Neural progenitor cell (in vitro differentiated cells): ENCODE measurements around the gene SLF2. TPM values are rescaled to one million over a fixed set of nuclear protein-coding genes. Genes with fewer than 3 reads are reported as not detected.
A peak's percentile ranks its signal among the peaks of the same experiment; 100 is the strongest.

Source experiments
- DNase-seq: peaks from one replicate; pipeline ENCODE4 v3.0.0-alpha.2; 2016; ENCODE audit warnings: low spot score
- H2AFZ ChIP-seq: fragments of 200-600 bp; sonication (generic); replicated peaks from 2 replicates; pipeline ENCODE4 v1.6.1; 2016; ENCODE audit warnings: antibody characterized with exemption
- H3F3A ChIP-seq: fragments of 200-600 bp; sonication (generic); 2 replicates; pipeline ENCODE4 v1.6.1; 2016; ENCODE audit warnings: antibody characterized with exemption, low read depth
- H3K27ac ChIP-seq: fragments of 200-600 bp; sonication (generic); 2 replicates; pipeline ENCODE4 v1.5.1; 2016; ENCODE audit warnings: mild to moderate bottlenecking
- H3K27me3 ChIP-seq: fragments of 200-600 bp; sonication (generic); 2 replicates; pipeline ENCODE4 v1.6.1; 2016; ENCODE audit warnings: mild to moderate bottlenecking, moderate library complexity
- H3K36me3 ChIP-seq: fragments of 200-600 bp; sonication (generic); 2 replicates; pipeline ENCODE4 v1.5.1; 2016
- H3K4me1 ChIP-seq: fragments of 200-600 bp; sonication (generic); 2 replicates; pipeline ENCODE4 v1.6.1; 2016; ENCODE audit warnings: mixed run types
- H3K4me2 ChIP-seq: fragments of 200-600 bp; sonication (generic); 2 replicates; pipeline ENCODE4 v1.6.1; 2016
- H3K4me3 ChIP-seq: fragments of 200-600 bp; sonication (generic); 2 replicates; pipeline ENCODE4 v1.5.1; 2016
- H3K79me2 ChIP-seq: fragments of 200-600 bp; sonication (generic); 2 replicates; pipeline ENCODE4 v1.6.1; 2016; ENCODE audit warnings: low read depth
- H3K9ac ChIP-seq: fragments of 200-600 bp; sonication (generic); 2 replicates; pipeline ENCODE4 v1.6.1; 2016
- H3K9me3 ChIP-seq: fragments of 200-600 bp; sonication (generic); 2 replicates; pipeline ENCODE4 v1.5.1; 2016; ENCODE audit warnings: low read depth
- H4K20me1 ChIP-seq: fragments of 200-600 bp; sonication (generic); 2 replicates; pipeline ENCODE4 v1.6.1; 2016; ENCODE audit warnings: low read depth
- H3K27ac Mint-ChIP-seq: 3 replicates; pipeline ENCODE4 v1.8.0; 2021; ENCODE audit warnings: mixed read lengths
- H3K27me3 Mint-ChIP-seq: 2 replicates; pipeline ENCODE4 v1.8.0; 2022; ENCODE audit warnings: low read depth, mild to moderate bottlenecking, inconsistent platforms, moderate library complexity, mixed read lengths; ENCODE audit not compliant: insufficient read depth
- H3K36me3 Mint-ChIP-seq: 3 replicates; pipeline ENCODE4 v1.8.0; 2021; ENCODE audit warnings: mixed read lengths
- H3K4me1 Mint-ChIP-seq: 3 replicates; pipeline ENCODE4 v1.8.0; 2021; ENCODE audit warnings: mixed read lengths
- H3K4me3 Mint-ChIP-seq: 3 replicates; pipeline ENCODE4 v1.8.0; 2021; ENCODE audit warnings: mild to moderate bottlenecking, moderate library complexity, mixed read lengths
- H3K9me3 Mint-ChIP-seq: 3 replicates; pipeline ENCODE4 v1.8.0; 2020; ENCODE audit warnings: mixed read lengths
- EZH2 ChIP-seq: fragments of 200-600 bp; sonication (generic); IDR thresholded peaks from 2 replicates; pipeline ENCODE4 v1.6.1; 2017; ENCODE audit warnings: antibody characterized with exemption, mild to moderate bottlenecking, moderate library complexity
- EZH2phosphoT487 ChIP-seq: fragments of 200-600 bp; sonication (generic); IDR thresholded peaks from 2 replicates; pipeline ENCODE4 v1.6.1; 2017; ENCODE audit warnings: antibody characterized with exemption
- total RNA-seq: library from RNA; depleted of rRNA; stranded (reverse); fragments of >200 nt; gene quantifications from 2 replicates; pipeline ENCODE4 v1.2.3, GENCODE V29; 2015; ENCODE audit warnings: low replicate concordance
- TF ChIP-seq, protein P1 (sequence below): fragments of 200-600 bp; sonication (generic); IDR thresholded peaks from 2 replicates; pipeline ENCODE4 v1.5.1; 2017; ENCODE audit warnings: antibody characterized with exemption, mild to moderate bottlenecking

Gene SLF2
- total RNA-seq, 1 donor from 2014 or later: 19.5 TPM

DNA sequence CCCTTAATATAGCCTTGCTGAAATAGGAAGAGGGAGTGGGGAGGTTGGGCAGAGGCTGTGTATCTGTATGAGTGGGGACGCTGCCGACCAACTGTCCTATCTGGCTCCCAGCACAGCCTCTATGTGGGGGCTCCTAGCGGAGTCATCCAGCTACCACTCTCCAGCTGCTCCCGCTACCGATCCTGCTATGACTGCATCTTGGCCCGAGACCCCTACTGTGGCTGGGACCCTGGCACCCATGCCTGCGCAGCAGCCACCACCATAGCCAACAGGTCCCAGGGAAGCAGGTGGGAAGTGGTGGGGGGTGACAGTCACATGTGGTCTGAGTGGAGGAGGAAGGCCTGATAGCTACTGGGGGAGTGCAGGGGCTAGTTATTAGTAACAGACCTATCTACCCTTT, 67.9 kb downstream of the SLF2 start:
- no peak for TF ChIP-seq EZH2
- TF ChIP-seq, protein P1, sequence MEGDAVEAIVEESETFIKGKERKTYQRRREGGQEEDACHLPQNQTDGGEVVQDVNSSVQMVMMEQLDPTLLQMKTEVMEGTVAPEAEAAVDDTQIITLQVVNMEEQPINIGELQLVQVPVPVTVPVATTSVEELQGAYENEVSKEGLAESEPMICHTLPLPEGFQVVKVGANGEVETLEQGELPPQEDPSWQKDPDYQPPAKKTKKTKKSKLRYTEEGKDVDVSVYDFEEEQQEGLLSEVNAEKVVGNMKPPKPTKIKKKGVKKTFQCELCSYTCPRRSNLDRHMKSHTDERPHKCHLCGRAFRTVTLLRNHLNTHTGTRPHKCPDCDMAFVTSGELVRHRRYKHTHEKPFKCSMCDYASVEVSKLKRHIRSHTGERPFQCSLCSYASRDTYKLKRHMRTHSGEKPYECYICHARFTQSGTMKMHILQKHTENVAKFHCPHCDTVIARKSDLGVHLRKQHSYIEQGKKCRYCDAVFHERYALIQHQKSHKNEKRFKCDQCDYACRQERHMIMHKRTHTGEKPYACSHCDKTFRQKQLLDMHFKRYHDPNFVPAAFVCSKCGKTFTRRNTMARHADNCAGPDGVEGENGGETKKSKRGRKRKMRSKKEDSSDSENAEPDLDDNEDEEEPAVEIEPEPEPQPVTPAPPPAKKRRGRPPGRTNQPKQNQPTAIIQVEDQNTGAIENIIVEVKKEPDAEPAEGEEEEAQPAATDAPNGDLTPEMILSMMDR: no peak
- TF ChIP-seq EZH2phosphoT487: no peak
- H2AFZ ChIP-seq: no peak overlapping the region
- no peaks in the 10 kb centered on the region for H3K9me3 Mint-ChIP-seq
- H3K4me3 Mint-ChIP-seq: no peak overlapping the region
- H3K4me3 ChIP-seq: no peak overlapping the region
- H3K9ac ChIP-seq: no peak overlapping the region
- H3K27me3 Mint-ChIP-seq: peaks cover 10% of the 10 kb centered on the region
- peaks cover 4% of the 10 kb centered on the region for H3K4me1 Mint-ChIP-seq
- H3K4me2 ChIP-seq: no peak overlapping the region
- H3K36me3 ChIP-seq: no peaks in the 10 kb centered on the region
- H3F3A ChIP-seq: no peaks in the 10 kb centered on the region
- no peaks in the 10 kb centered on the region for H3K9me3 ChIP-seq
- no peaks in the 10 kb centered on the region for H3K27me3 ChIP-seq
- H4K20me1 ChIP-seq: no peaks in the 10 kb centered on the region
- peaks cover 2% of the 10 kb centered on the region for H3K79me2 ChIP-seq
- no peak overlapping the region for H3K27ac ChIP-seq
- no peaks in the 10 kb centered on the region for H3K4me1 ChIP-seq
- H3K27ac Mint-ChIP-seq: no peak overlapping the region
- DNase-seq: no peak
- peaks cover 20% of the 10 kb centered on the region for H3K36me3 Mint-ChIP-seq

DNA sequence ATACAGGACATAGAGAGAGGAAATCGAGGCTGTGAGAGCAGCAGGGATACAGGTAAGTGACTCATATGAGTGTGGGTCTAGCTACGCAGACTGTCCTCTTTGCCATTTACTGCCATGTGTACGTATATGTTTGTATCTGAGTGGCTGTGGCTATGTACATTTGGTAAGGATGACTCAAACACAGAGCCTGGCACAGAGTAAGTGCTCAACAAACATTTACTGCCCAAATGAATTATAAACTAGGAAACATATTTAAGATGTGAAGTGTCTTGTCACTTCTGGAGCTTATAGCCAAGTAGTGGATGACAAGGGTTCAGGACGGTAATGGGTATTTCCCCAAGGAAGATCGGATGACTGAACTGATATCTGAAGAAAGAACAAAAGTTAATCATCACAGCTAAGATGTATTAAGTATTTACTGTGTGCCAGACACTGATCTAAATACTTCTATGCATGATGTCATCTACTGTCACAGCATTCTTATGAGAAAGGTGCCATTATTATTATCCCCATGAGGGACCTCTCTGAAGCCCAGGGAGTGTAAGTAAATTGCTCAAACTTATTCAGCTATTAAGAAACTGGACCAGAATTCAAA, 68.5 kb downstream of the SLF2 start:
- peaks cover 7% of the 10 kb centered on the region for H3K79me2 ChIP-seq
- no peaks in the 10 kb centered on the region for H3K9me3 Mint-ChIP-seq
- H3K36me3 Mint-ChIP-seq: peaks cover 20% of the 10 kb centered on the region
- DNase-seq: no peak
- H3K4me3 Mint-ChIP-seq: no peak overlapping the region
- H3K27ac ChIP-seq: no peak overlapping the region
- H3K4me3 ChIP-seq: no peak overlapping the region
- peaks cover under 1% of the 10 kb centered on the region for H4K20me1 ChIP-seq
- H3F3A ChIP-seq: peaks cover 4% of the 10 kb centered on the region
- no peak overlapping the region for H3K27ac Mint-ChIP-seq
- no peak overlapping the region for H3K9ac ChIP-seq
- no peaks in the 10 kb centered on the region for H3K36me3 ChIP-seq
- no peaks in the 10 kb centered on the region for H3K9me3 ChIP-seq
- no peak overlapping the region for H3K4me2 ChIP-seq
- TF ChIP-seq EZH2: no peak
- TF ChIP-seq, protein P1: no peak
- H3K27me3 ChIP-seq: no peaks in the 10 kb centered on the region
- no peak overlapping the region for H2AFZ ChIP-seq
- peaks cover 4% of the 10 kb centered on the region for H3K4me1 ChIP-seq
- peaks cover 10% of the 10 kb centered on the region for H3K27me3 Mint-ChIP-seq
- H3K4me1 Mint-ChIP-seq: peaks cover 4% of the 10 kb centered on the region

DNA sequence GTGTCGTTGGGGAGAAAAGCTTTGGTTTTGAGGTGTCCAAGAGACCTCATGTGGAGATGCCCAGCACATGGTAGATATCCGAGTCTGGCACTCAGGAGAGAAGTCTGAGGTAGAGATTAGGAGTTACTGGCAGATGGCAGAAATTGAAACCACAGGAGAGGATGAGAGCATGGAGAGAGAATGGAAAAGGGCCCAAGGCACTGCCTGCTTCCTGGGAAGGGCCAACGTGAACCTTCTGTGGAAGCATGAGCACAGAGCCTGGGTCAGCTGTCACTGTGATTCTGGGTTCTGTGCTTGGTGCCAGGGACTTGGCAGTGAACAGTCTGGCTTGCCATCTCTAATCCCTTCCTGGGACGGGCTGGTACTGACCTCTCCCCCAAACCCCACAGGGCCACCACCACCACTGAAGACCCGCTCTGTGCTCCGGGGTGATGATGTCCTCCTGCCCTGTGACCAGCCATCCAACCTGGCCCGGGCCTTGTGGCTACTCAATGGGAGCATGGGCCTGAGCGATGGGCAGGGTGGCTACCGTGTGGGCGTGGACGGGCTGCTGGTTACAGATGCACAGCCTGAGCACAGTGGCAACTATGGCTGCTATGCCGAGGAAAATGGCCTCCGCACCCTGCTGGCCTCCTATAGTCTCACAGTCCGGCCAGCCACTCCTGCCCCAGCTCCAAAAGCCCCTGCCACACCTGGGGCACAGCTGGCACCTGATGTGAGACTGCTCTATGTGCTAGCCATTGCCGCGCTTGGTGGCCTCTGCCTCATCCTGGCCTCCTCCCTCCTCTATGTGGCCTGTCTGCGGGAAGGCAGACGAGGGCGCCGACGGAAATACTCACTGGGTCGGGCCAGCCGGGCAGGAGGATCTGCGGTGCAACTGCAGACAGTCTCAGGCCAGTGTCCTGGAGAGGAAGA, 70.4 kb downstream of the SLF2 start:
- Histone ChIP-seq H3K4me2 (no peak overlapping the region), H3K4me1 (peaks cover 11% of the 10 kb centered on the region), H2AFZ (no peak overlapping the region), H3K27ac (no peak overlapping the region), H3F3A (peaks cover 5% of the 10 kb centered on the region), H4K20me1 (peaks cover 7% of the 10 kb centered on the region), H3K27me3 (no peaks in the 10 kb centered on the region), H3K9ac (no peak overlapping the region), H3K79me2 (peaks cover 26% of the 10 kb centered on the region), H3K9me3 (no peaks in the 10 kb centered on the region), H3K4me3 (no peak overlapping the region), H3K36me3 (no peaks in the 10 kb centered on the region)
- H3K27ac Mint-ChIP-seq: no peak overlapping the region
- peaks cover 20% of the 10 kb centered on the region for H3K36me3 Mint-ChIP-seq
- no peaks in the 10 kb centered on the region for H3K9me3 Mint-ChIP-seq
- H3K4me1 Mint-ChIP-seq: peaks cover 14% of the 10 kb centered on the region
- peak overlapping the region; percentile 19 for H3K4me3 Mint-ChIP-seq
- TF ChIP-seq EZH2 (no peak), EZH2phosphoT487 (no peak)
- TF ChIP-seq, protein P1: no peak
- peaks cover 15% of the 10 kb centered on the region for H3K27me3 Mint-ChIP-seq
- no peak for DNase-seq
